MM.1S (cell line): ENCODE results near the gene KREMEN2.
A peak's percentile ranks its signal among the peaks of the same experiment; 100 is the strongest.
"Not testable (repeated sequence)": the region's sequence is repeated elsewhere in the genome, so short reads cannot be mapped to it uniquely, and the experiment has no call there.

Experiments
- DNase-seq: peaks from one replicate; pipeline ENCODE4 v3.0.0-alpha.2; 2015
- H2AFZ ChIP-seq: fragments of 300-600 bp; sonication (generic); 2 replicates; pipeline ENCODE4 v1.6.0; 2016; ENCODE audit warnings: antibody characterized with exemption, low read length
- H3F3A ChIP-seq: fragments of 300-600 bp; sonication (generic); 2 replicates; pipeline ENCODE4 v1.6.1; 2016; ENCODE audit warnings: mild to moderate bottlenecking, antibody characterized with exemption, low read length, moderate library complexity, mixed read lengths; ENCODE audit not compliant: insufficient read depth
- H3K27ac ChIP-seq: fragments of 300-600 bp; sonication (generic); 2 replicates; pipeline ENCODE4 v1.5.1; 2016; ENCODE audit warnings: mild to moderate bottlenecking, low read length
- H3K27me3 ChIP-seq: fragments of 300-600 bp; sonication (generic); replicated peaks from 2 replicates; pipeline ENCODE4 v1.6.0; 2016; ENCODE audit warnings: low read length; ENCODE audit not compliant: insufficient read depth
- H3K36me3 ChIP-seq: fragments of 300-600 bp; sonication (generic); replicated peaks from 2 replicates; pipeline ENCODE4 v1.6.1; 2016; ENCODE audit warnings: mild to moderate bottlenecking, low read length, mixed read lengths; ENCODE audit not compliant: insufficient read depth
- H3K4me1 ChIP-seq: fragments of 300-600 bp; sonication (generic); 2 replicates; pipeline ENCODE4 v1.6.1; 2016; ENCODE audit warnings: low read length, mixed read lengths
- H3K4me2 ChIP-seq: fragments of 300-600 bp; sonication (generic); 2 replicates; pipeline ENCODE4 v1.6.0; 2016; ENCODE audit warnings: low read depth, low read length
- H3K4me3 ChIP-seq: fragments of 300-600 bp; sonication (generic); 2 replicates; pipeline ENCODE4 v1.5.1; 2016; ENCODE audit warnings: low read length, mixed read lengths
- H3K79me2 ChIP-seq: fragments of 300-600 bp; sonication (generic); 2 replicates; pipeline ENCODE4 v1.6.1; 2016; ENCODE audit warnings: mixed run types, low read length, mixed read lengths
- H3K9ac ChIP-seq: fragments of 300-600 bp; sonication (generic); 2 replicates; pipeline ENCODE4 v1.6.1; 2016; ENCODE audit warnings: low read length, mixed read lengths
- H3K9me2 ChIP-seq: fragments of 300-600 bp; sonication (generic); replicated peaks from 2 replicates; pipeline ENCODE4 v1.6.1; 2016; ENCODE audit warnings: mild to moderate bottlenecking, low read length, mixed read lengths; ENCODE audit not compliant: insufficient read depth
- H3K9me3 ChIP-seq: fragments of 300-600 bp; sonication (generic); replicated peaks from 2 replicates; pipeline ENCODE4 v1.6.1; 2016; ENCODE audit warnings: mild to moderate bottlenecking, low read length, mixed read lengths; ENCODE audit not compliant: insufficient read depth
- H4K20me1 ChIP-seq: fragments of 300-600 bp; sonication (generic); 2 replicates; pipeline ENCODE4 v1.6.1; 2016; ENCODE audit warnings: mild to moderate bottlenecking, low read length, moderate library complexity, mixed read lengths; ENCODE audit not compliant: insufficient read depth
- EZH2 ChIP-seq: fragments of 300-600 bp; sonication (generic); optimal IDR thresholded peaks from 2 replicates; pipeline ENCODE3; 2017; ENCODE audit warnings: low read depth, mild to moderate bottlenecking, antibody characterized with exemption, low read length, mixed read lengths
- EZH2phosphoT487 ChIP-seq: fragments of 300-600 bp; sonication (generic); IDR thresholded peaks from 2 replicates; pipeline ENCODE4 v1.6.1; 2018; ENCODE audit warnings: antibody characterized with exemption, low read length
- TF ChIP-seq, protein P1 (sequence below): fragments of 300-600 bp; sonication (generic); IDR thresholded peaks from 2 replicates; pipeline ENCODE4 v1.5.1; 2016; ENCODE audit warnings: antibody characterized with exemption, low read length, mixed read lengths

KREMEN2 gene

DNA sequence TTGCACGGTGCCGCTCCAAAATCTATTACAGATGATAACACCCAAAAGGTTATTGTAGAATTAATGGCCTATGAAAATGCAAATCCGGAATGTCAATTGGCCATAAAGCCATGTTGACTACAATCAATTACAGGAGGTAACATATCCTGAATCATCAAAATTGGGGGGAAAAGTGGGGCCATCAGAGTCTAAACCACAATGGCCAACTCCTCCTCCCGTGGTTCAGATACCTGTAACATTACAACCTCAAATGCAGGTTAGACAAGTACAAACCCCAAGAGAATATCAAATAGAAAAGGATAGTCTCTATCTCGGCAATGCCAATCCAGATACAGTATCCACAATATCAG, 37.5 kb upstream of the KREMEN2 start:
- Histone ChIP-seq H4K20me1 (no peaks in the 10 kb centered on the region), H3K36me3 (no peaks in the 10 kb centered on the region), H3K4me2 (peak overlapping the region; percentile 76; the same call in 1 of the 2 replicates), H3K9ac (no peak overlapping the region), H2AFZ (no peak overlapping the region), H3F3A (peaks cover 4% of the 10 kb centered on the region; the same call in 1 of the 2 replicates), H3K4me1 (peaks cover 10% of the 10 kb centered on the region; the same call in 1 of the 2 replicates), H3K4me3 (no peak overlapping the region), H3K27ac (no peak overlapping the region), H3K9me3 (no peaks in the 10 kb centered on the region), H3K9me2 (no peaks in the 10 kb centered on the region), H3K27me3 (no peaks in the 10 kb centered on the region), H3K79me2 (peaks cover 29% of the 10 kb centered on the region)
- TF ChIP-seq, protein P1, sequence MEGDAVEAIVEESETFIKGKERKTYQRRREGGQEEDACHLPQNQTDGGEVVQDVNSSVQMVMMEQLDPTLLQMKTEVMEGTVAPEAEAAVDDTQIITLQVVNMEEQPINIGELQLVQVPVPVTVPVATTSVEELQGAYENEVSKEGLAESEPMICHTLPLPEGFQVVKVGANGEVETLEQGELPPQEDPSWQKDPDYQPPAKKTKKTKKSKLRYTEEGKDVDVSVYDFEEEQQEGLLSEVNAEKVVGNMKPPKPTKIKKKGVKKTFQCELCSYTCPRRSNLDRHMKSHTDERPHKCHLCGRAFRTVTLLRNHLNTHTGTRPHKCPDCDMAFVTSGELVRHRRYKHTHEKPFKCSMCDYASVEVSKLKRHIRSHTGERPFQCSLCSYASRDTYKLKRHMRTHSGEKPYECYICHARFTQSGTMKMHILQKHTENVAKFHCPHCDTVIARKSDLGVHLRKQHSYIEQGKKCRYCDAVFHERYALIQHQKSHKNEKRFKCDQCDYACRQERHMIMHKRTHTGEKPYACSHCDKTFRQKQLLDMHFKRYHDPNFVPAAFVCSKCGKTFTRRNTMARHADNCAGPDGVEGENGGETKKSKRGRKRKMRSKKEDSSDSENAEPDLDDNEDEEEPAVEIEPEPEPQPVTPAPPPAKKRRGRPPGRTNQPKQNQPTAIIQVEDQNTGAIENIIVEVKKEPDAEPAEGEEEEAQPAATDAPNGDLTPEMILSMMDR, result no peak
- TF ChIP-seq EZH2 (no peak), EZH2phosphoT487 (no peak)
- DNase-seq, result no peak

DNA sequence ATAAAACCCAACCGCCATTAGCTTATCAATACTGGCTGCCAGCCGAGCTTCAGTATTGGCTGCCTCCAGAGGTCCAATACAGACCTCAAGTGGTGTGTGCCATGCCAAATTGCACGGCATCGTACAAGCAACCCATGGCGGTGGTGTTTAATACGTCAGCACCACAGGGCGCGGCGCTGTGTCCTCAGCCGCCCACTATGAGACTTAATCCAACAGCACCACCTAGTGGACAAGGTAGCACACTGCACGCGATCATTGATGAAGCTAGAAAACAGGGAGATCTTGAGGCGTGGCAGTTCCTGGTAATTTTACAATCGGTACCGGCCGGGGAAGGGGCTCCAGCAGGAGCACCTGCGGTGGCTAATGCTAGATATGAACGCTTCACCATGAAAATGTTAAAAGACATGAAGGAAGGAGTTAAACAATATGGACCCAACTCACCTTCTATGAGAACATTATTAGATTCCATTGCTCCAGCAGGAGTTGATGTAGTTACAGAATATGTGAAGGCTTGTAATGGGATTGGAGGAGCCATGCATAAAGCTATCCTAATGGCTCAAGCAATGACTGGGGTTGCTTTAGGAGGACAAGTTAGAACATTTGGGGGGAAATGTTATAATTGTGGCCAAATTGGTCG, 36.9 kb upstream of the KREMEN2 start:
- Histone ChIP-seq H3K36me3 (no peaks in the 10 kb centered on the region), H3F3A (peaks cover 4% of the 10 kb centered on the region; the same call in 1 of the 2 replicates), H3K79me2 (peaks cover 25% of the 10 kb centered on the region), H4K20me1 (no peaks in the 10 kb centered on the region), H3K9ac (no peak overlapping the region), H2AFZ (no peak overlapping the region), H3K4me3 (no peak overlapping the region), H3K27me3 (no peaks in the 10 kb centered on the region), H3K27ac (no peak overlapping the region), H3K4me2 (peak overlapping the region; percentile 76; the same call in 1 of the 2 replicates), H3K9me2 (no peaks in the 10 kb centered on the region), H3K4me1 (peaks cover 10% of the 10 kb centered on the region; the same call in 1 of the 2 replicates), H3K9me3 (no peaks in the 10 kb centered on the region)
- TF ChIP-seq EZH2phosphoT487, result no peak
- TF ChIP-seq, protein P1, result peak; percentile 98
- DNase-seq, result peak; percentile 89

DNA sequence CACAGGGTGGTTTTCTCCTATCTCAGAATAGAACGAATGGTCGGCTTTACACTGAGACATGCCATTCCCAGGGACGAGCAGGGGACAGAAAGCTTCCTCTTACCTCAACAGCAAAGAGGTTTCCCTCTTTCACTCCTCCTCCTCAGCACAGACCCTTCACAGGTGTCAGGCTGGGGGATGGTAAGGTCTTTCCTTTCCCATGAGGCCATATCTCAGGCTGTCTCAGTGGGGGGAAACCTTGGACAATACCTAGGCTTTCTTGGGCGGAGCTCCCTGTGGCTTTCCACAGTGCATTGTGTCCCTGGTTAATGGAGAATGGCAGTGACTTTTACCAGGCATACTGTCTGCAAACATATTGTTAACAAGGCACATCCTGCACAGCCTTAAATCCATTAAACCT, 35.9 kb upstream of the KREMEN2 start:
- H3K9me2 ChIP-seq, H3K4me3 ChIP-seq, H3K27ac ChIP-seq, H3K4me2 ChIP-seq, H3K36me3 ChIP-seq, H3K9me3 ChIP-seq, H3K27me3 ChIP-seq, H4K20me1 ChIP-seq, H3K9ac ChIP-seq, H3F3A ChIP-seq, DNase-seq, H2AFZ ChIP-seq: not testable (repeated sequence)
- Histone ChIP-seq H3K4me1 (peaks cover 10% of the 10 kb centered on the region; the same call in 1 of the 2 replicates), H3K79me2 (peaks cover 15% of the 10 kb centered on the region; the same call in 1 of the 2 replicates)

DNA sequence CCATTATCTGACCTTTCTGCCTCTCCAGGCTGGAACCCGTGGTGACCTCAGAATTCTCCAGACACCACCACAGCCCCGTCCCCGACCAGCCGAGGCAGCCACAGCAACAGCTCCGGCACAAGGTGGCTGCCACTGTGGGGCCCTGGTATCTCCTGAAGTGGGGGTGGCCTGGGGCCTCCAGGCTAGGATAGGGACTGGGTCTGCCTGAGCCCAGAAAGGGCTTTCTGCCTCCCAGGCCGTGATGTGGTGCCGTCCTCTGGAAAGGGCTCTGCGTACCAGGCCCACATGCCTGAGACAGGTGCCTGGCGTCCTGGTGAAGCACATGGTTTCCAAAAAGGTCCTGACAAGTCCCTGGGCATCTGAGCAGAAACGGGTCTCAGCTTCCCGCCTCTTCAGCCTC, 35.3 kb upstream of the KREMEN2 start:
- TF ChIP-seq, protein P1, result no peak
- TF ChIP-seq EZH2phosphoT487, result no peak
- no peak for TF ChIP-seq EZH2
- Histone ChIP-seq H3K27ac (no peak overlapping the region), H3K4me2 (no peak overlapping the region), H3K36me3 (no peaks in the 10 kb centered on the region), H3K9me3 (no peaks in the 10 kb centered on the region), H3K4me3 (no peak overlapping the region), H2AFZ (no peak overlapping the region), H4K20me1 (no peaks in the 10 kb centered on the region), H3K27me3 (no peaks in the 10 kb centered on the region), H3K9me2 (no peaks in the 10 kb centered on the region), H3K79me2 (peaks cover 10% of the 10 kb centered on the region; the same call in 1 of the 2 replicates), H3F3A (peaks cover 4% of the 10 kb centered on the region; the same call in 1 of the 2 replicates), H3K9ac (no peak overlapping the region), H3K4me1 (peaks cover 10% of the 10 kb centered on the region; the same call in 1 of the 2 replicates)
- DNase-seq, result no peak
